K562 (cell line): ENCODE results near the gene RNF167. TPM values are rescaled to one million over a fixed set of nuclear protein-coding genes. Genes with fewer than 3 reads are reported as not detected.

Source experiments
- ATAC-seq: fragments of 200-7000 bp; cut with Tn5 transposase; 3 replicates; pipeline ENCODE4 v1.9.1; 2020; ENCODE audit warnings: moderate library complexity
- BruUV-seq: library from RNA; stranded (reverse); fragments of 400-500 nt; replicated peaks from 2 replicates; lab custom pipeline; 2021; lab: Mats Ljungman, UMichigan
- CTCF ChIA-PET: fragments of 300-600 bp; formaldehyde crosslinking; extraction: SDS; loops from one replicate; lab custom pipeline; 2021; ENCODE audit warnings: low intra/inter-chr PET ratio; lab: Yijun Ruan, JAX
- POLR2A ChIA-PET: fragments of 300-600, 350-650 bp; sonication (Branson Sonifier 250); formaldehyde crosslinking; extraction: SDS; loops from one replicate; lab custom pipeline; 2021; ENCODE audit warnings: antibody characterized with exemption, inconsistent platforms; lab: Yijun Ruan, JAX
- DNase-seq, 4 experiments: peaks; one replicate each; pipeline versions ENCODE4 v3.0.0 to v3.0.0-alpha.2; 2011 to 2018; ENCODE audit warnings: low spot score in 3 of 4, mixed read lengths in 3 of 4; ENCODE audit errors: extremely low read depth in 1 of 4
- FAIRE-seq: peaks from 2 replicates; lab custom pipeline; 2011; peaks lifted over from hg19 to GRCh38; lab: Jason Lieb, UNC
- H2AFZ ChIP-seq: 2 replicates; pipeline ENCODE4 v1.6.0; 2011; ENCODE audit warnings: low read depth, low read length, control low read depth, inconsistent platforms
- H3K27ac ChIP-seq: fragments of 200-600 bp; 3 replicates; pipeline ENCODE4 v1.8.0; 2011; ENCODE audit warnings: low read depth, mild to moderate bottlenecking, control low read depth, inconsistent platforms, low read length, moderate library complexity, mixed read lengths; ENCODE audit errors: extremely low read depth
- H3K27me3 ChIP-seq, 2 experiments: fragments of 300-600 bp in 1 of 2; 2 replicates in 1 of 2; 3 replicates in 1 of 2; pipeline versions ENCODE4 v1.6.0 to v1.8.0; 2011; ENCODE audit warnings: inconsistent platforms in 2 of 2, low read length in 2 of 2, mild to moderate bottlenecking in 1 of 2, mixed read lengths in 1 of 2, moderate library complexity in 1 of 2; ENCODE audit not compliant: control insufficient read depth in 2 of 2, insufficient read depth in 2 of 2
- H3K36me3 ChIP-seq: fragments of 300-600 bp; 3 replicates; pipeline ENCODE4 v1.8.0; 2011; ENCODE audit warnings: mild to moderate bottlenecking, low read length, inconsistent platforms; ENCODE audit not compliant: control insufficient read depth, insufficient read depth
- H3K4me1 ChIP-seq, 2 experiments: fragments of 200-600 bp in 1 of 2; replicated peaks in 1 of 2; 2 replicates in 1 of 2; 3 replicates in 1 of 2; pipeline versions ENCODE4 v1.5.1 to v1.8.0; 2011; ENCODE audit warnings: inconsistent platforms in 2 of 2, low read length in 2 of 2, mild to moderate bottlenecking in 1 of 2, mixed read lengths in 1 of 2, moderate library complexity in 1 of 2; ENCODE audit not compliant: control insufficient read depth in 2 of 2, insufficient read depth in 2 of 2
- H3K4me2 ChIP-seq: 2 replicates; pipeline ENCODE4 v1.6.1; 2011; ENCODE audit warnings: low read length, control low read depth, inconsistent platforms, mixed read lengths; ENCODE audit not compliant: insufficient read depth
- H3K4me3 ChIP-seq: fragments of 200-600 bp; sonication (generic), shearing (Covaris generic); 2 replicates; pipeline ENCODE4 v1.5.1; 2016; ENCODE audit warnings: control low read depth, inconsistent platforms
- H3K79me2 ChIP-seq: fragments of 200-600 bp; 3 replicates; pipeline ENCODE4 v1.8.0; 2011; ENCODE audit warnings: low read length, inconsistent platforms; ENCODE audit not compliant: control insufficient read depth, insufficient read depth
- H3K9ac ChIP-seq, 2 experiments: 2 replicates each; pipeline versions ENCODE4 v1.6.0 to v1.6.1; 2011; ENCODE audit warnings: low read depth in 2 of 2, low read length in 2 of 2, control low read depth in 1 of 2, inconsistent platforms in 1 of 2, mild to moderate bottlenecking in 1 of 2, mixed read lengths in 1 of 2; ENCODE audit not compliant: insufficient read depth in 1 of 2
- H3K9me1 ChIP-seq: one replicate; pipeline ENCODE4 v1.6.0; 2011; ENCODE audit warnings: inconsistent platforms, mild to moderate bottlenecking, low read length, moderate library complexity; ENCODE audit not compliant: control insufficient read depth, insufficient read depth
- H3K9me3 ChIP-seq: replicated peaks from 2 replicates; pipeline ENCODE4 v1.5.1; 2011; ENCODE audit warnings: low read depth, low read length, inconsistent platforms; ENCODE audit not compliant: control insufficient read depth, insufficient read depth
- H4K20me1 ChIP-seq: replicated peaks from 2 replicates; pipeline ENCODE4 v1.6.1; 2011; ENCODE audit warnings: low read length, inconsistent platforms, mixed read lengths; ENCODE audit not compliant: control insufficient read depth, insufficient read depth
- EWSR1 ChIP-seq: fragments of 450-650 bp; IDR thresholded peaks from 2 replicates; pipeline ENCODE4 v1.6.1; 2018; ENCODE audit warnings: borderline replicate concordance, mild to moderate bottlenecking, low read depth, moderate library complexity; ENCODE audit not compliant: partially characterized antibody
- GABPA ChIP-seq: fragments of 200-800 bp; sonication (Bioruptor generic); conservative IDR thresholded peaks from 2 replicates; pipeline ENCODE4 v1.6.1; 2016; ENCODE audit warnings: low read depth, missing genetic modification characterization, missing compliant biosample characterization
- GATA2 ChIP-seq: sonication (generic); formaldehyde crosslinking; IDR thresholded peaks from 2 replicates; pipeline ENCODE4 v1.4.0; 2020; ENCODE audit warnings: mild to moderate bottlenecking, missing genetic modification reagents
- HDAC3 ChIP-seq: fragments of 450-650 bp; IDR thresholded peaks from 2 replicates; pipeline ENCODE4 v1.6.1; 2018; ENCODE audit warnings: borderline replicate concordance, mild to moderate bottlenecking, moderate library complexity; ENCODE audit not compliant: partially characterized antibody
- KAT8 ChIP-seq: fragments of 450-650 bp; IDR thresholded peaks from 2 replicates; pipeline ENCODE4 v1.6.1; 2016; ENCODE audit warnings: low read depth, mild to moderate bottlenecking
- KDM5B ChIP-seq: fragments of 200-600 bp; sonication (generic); IDR thresholded peaks from 2 replicates; pipeline ENCODE4 v1.6.1; 2012; ENCODE audit warnings: low read depth, mild to moderate bottlenecking, moderate library complexity, low read length, control low read depth, inconsistent platforms; ENCODE audit not compliant: insufficient replicate concordance
- MEF2D ChIP-seq: conservative IDR thresholded peaks from 2 replicates; pipeline ENCODE4 v1.6.1; 2016; ENCODE audit warnings: low read depth, missing genetic modification characterization, missing compliant biosample characterization
- PTBP1 ChIP-seq: fragments of 200-400 bp; formaldehyde crosslinking; IDR thresholded peaks from 2 replicates; pipeline ENCODE4 v1.6.1; 2017; ENCODE audit warnings: low read depth, low read length
- RAD21 ChIP-seq, 2 experiments: fragments of 250-450 bp in 1 of 2; fragments of 450-650 bp in 1 of 2; sonication (Bioruptor Pico) in 1 of 2; formaldehyde crosslinking in 1 of 2; IDR thresholded peaks in 1 of 2; conservative IDR thresholded peaks in 1 of 2; 2 replicates each; pipeline versions ENCODE4 v1.4.0 to v1.8.0; 2020 to 2022; ENCODE audit warnings: mild to moderate bottlenecking in 2 of 2, moderate library complexity in 1 of 2
- RBFOX2 ChIP-seq: fragments of 200-400 bp; formaldehyde crosslinking; IDR thresholded peaks from 2 replicates; pipeline ENCODE4 v1.6.1; 2017; ENCODE audit warnings: low read depth, mild to moderate bottlenecking, low read length, moderate library complexity
- SMARCA4 ChIP-seq: fragments of 450-650 bp; IDR thresholded peaks from 2 replicates; pipeline ENCODE4 v1.6.1; 2016
- ZFP1 ChIP-seq: fragments of 450-650 bp; formaldehyde crosslinking; IDR thresholded peaks from 2 replicates; pipeline ENCODE4 v1.4.0; 2020; ENCODE audit warnings: mild to moderate bottlenecking, mixed read lengths
- ZNF431 ChIP-seq: sonication (generic); formaldehyde crosslinking; IDR thresholded peaks from 2 replicates; pipeline ENCODE4 v1.8.0; 2022; ENCODE audit warnings: mild to moderate bottlenecking, missing genetic modification reagents
- ZNF584 ChIP-seq: fragments of 200-800 bp; sonication (Bioruptor generic); IDR thresholded peaks from 2 replicates; pipeline ENCODE4 v1.6.1; 2016; ENCODE audit warnings: low read depth, mild to moderate bottlenecking, missing genetic modification characterization, missing compliant biosample characterization
- ZNF76 ChIP-seq: fragments of 250-450 bp; sonication (Bioruptor Pico); IDR thresholded peaks from 2 replicates; pipeline ENCODE4 v1.4.0; 2020; ENCODE audit warnings: mild to moderate bottlenecking, moderate library complexity, borderline replicate concordance
- ZNF764 ChIP-seq: fragments of 250-450 bp; sonication (Bioruptor Pico); IDR thresholded peaks from 2 replicates; pipeline ENCODE4 v1.4.0; 2020; ENCODE audit warnings: low read depth, mild to moderate bottlenecking, moderate library complexity
- ZNF780A ChIP-seq: fragments of 250-450 bp; sonication (Bioruptor Pico); IDR thresholded peaks from 2 replicates; pipeline ENCODE4 v1.5.0; 2021; ENCODE audit warnings: mild to moderate bottlenecking
- WGBS: fragments of 100-300 bp; shearing (Covaris generic); methylation state at CpG from one replicate; pipeline ENCODE4 v1.1.6; 2016; ENCODE audit warnings: low coverage, mixed read lengths; ENCODE audit not compliant: insufficient coverage; ENCODE audit errors: missing lambda C conversion rate; 5-methylcytosine and 5-hydroxymethylcytosine counted together
- in situ Hi-C: fragments of 300-500 bp; cut with MboI; formaldehyde crosslinking; loops from 4 replicates; pipeline ENCODE4 v1.15.0; 2018; ENCODE audit warnings: inconsistent platforms, mixed read lengths
- intact Hi-C: fragments of 100-400 bp; cut with micrococcal nuclease; formaldehyde crosslinking; loops from 2 replicates; pipeline ENCODE4 v1.14.2; 2022
- polyA plus RNA-seq, 8 experiments: library from polyadenylated mRNA; depleted of rRNA in 4 of 8; stranded (reverse) in 5 of 8; unstranded in 3 of 8; fragments of >200 nt; fragmentation: Nextera tagmentation in 2 of 8; fragmentation: Illumina TruSeq in 1 of 8; extraction: Ambion mirVana in 2 of 8; extraction: Trizol in 1 of 8; gene quantifications; 2 replicates each; pipeline versions ENCODE4 v1.2.1 to v1.2.3, GENCODE V29; 2011 to 2014; ENCODE audit warnings: inconsistent platforms in 1 of 8, missing spikeins in 1 of 8
- total RNA-seq, 7 experiments: library from RNA; depleted of rRNA in 6 of 7; stranded (reverse); fragments of >200 nt in 6 of 7; fragmentation: Illumina TruSeq in 2 of 7; extraction: Trizol in 2 of 7; gene quantifications; 2 replicates each; pipeline versions ENCODE4 v1.2.1 to v1.2.3, GENCODE V29; 2011 to 2021; ENCODE audit warnings: low replicate concordance in 1 of 7
- TF ChIP-seq, protein P1 (sequence below): fragments of 250-450 bp; sonication (Bioruptor Pico); IDR thresholded peaks from 2 replicates; pipeline ENCODE4 v1.4.0; 2020
- TF ChIP-seq, protein P2 (sequence below), 2 experiments: IDR thresholded peaks; 2 replicates each; pipeline ENCODE4 v1.6.1; 2011; ENCODE audit warnings: borderline replicate concordance in 1 of 2, control low read depth in 1 of 2, low read depth in 1 of 2, low read length in 1 of 2, mild to moderate bottlenecking in 1 of 2, mixed read lengths in 1 of 2, moderate library complexity in 1 of 2; ENCODE audit not compliant: insufficient read depth in 1 of 2, insufficient read length in 1 of 2, poor library complexity in 1 of 2, severe bottlenecking in 1 of 2; ENCODE audit errors: extremely low read depth in 1 of 2

RNF167 gene
- total and polyA plus RNA-seq, 9 of the 15 experiments (the other 6 are each of a cell fraction or from before 2014, with no cell fraction given): 16.5 to 143 (median 45.5) TPM

DNA sequence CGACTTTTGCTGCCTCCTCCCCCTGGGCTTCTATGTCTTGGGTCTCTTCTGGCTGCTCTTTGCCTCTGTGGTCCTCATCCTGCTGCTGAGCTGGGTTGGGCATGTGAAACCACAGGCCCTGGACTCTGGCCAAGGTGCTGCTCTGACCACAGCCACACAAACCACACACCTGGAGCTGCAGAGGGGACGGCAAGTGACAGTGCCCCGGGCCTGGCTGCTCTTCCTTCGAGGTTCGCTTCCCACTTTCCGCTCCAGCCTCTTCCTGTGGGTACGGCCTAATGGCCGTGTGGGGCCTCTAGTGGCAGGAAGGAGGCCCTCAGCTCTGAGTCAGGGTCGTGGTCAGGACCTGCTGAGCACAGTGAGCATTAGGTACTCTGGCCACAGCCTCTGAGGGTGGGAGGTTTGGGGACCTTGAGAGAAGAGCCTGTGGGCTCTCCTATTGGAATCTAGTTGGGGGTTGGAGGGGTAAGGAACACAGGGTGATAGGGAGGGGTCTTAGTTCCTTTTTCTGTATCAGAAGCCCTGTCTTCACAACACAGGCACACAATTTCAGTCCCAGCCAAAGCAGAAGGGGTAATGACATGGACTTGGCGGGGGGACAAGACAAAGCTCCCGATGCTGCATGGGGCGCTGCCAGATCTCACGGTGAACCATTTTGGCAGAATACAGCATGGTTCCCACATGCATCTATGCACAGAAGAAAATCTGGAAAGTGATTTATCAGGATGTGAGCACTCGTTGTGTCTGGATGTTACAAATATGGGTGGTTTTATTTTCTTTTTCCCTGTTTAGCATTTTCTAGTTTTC, 5.7 kb upstream of the RNF167 start:
- peak; percentile 28 to 55 (median 35) for DNase-seq
- H3K4me2 ChIP-seq: peak overlapping the region; percentile 18; the same call in 1 of the 2 replicates
- no peaks in the 10 kb centered on the region for H3K27me3 ChIP-seq
- H3K79me2 ChIP-seq: peaks cover 16% of the 10 kb centered on the region
- no peak overlapping the region for H3K27ac ChIP-seq
- H3K9me3 ChIP-seq: no peaks in the 10 kb centered on the region
- no peaks in the 10 kb centered on the region for H4K20me1 ChIP-seq
- in situ Hi-C loops (no loop called here), intact Hi-C loops (no loop called here)
- H3K9me1 ChIP-seq: no peaks in the 10 kb centered on the region
- peaks cover 26% of the 10 kb centered on the region for H3K36me3 ChIP-seq
- no peak overlapping the region for H3K4me3 ChIP-seq
- peak; percentile 85 for ATAC-seq
- ChIA-PET CTCF (no interaction called here), POLR2A (interaction anchor here (0.6 to 2.1 kb wide), 6 partner anchors 8 to 33 kb away, joined by 3 to 7 read pairs (median 4); partner anchors contain the start of gene SPAG7)
- FAIRE-seq: peak; percentile 58
- H3K4me1 ChIP-seq: peaks cover 10 to 29% of the 10 kb centered on the region in 2 experiments; a peak in 4 of 5 replicates
- WGBS: 23% methylated on average over 8 of the region's 14 CpGs
- no TSS peak for BruUV-seq
- H3K9ac ChIP-seq: peak overlapping the region in 1 of 2 experiments; percentile 80; a peak in 2 of 4 replicates
- no peak overlapping the region for H2AFZ ChIP-seq
- TF ChIP-seq PTBP1 (no peak), MEF2D (tag) (no peak), RBFOX2 (peak; percentile 54), GABPA (peak; percentile 47; the same call in 1 of the 2 replicates), EWSR1 (no peak), SMARCA4 (no peak), KDM5B (no peak), RAD21 (CRISPR knock-in tag; conservative IDR thresholded peaks at IDR 0.05 in 1 of 2, IDR thresholded peaks at IDR 0.05 in 1 of 2) (peak in 1 of 2 experiments; percentile 37; a peak in 2 of 4 replicates), ZFP1 (CRISPR knock-in tag) (no peak), ZNF431 (CRISPR knock-in tag) (no peak), ZNF584 (CRISPR knock-in tag) (no peak), ZNF780A (CRISPR knock-in tag) (no peak), KAT8 (no peak), ZNF76 (CRISPR knock-in tag) (no peak), GATA2 (CRISPR knock-in tag) (no peak), HDAC3 (no peak), ZNF764 (CRISPR knock-in tag) (no peak)
- TF ChIP-seq, protein P1, sequence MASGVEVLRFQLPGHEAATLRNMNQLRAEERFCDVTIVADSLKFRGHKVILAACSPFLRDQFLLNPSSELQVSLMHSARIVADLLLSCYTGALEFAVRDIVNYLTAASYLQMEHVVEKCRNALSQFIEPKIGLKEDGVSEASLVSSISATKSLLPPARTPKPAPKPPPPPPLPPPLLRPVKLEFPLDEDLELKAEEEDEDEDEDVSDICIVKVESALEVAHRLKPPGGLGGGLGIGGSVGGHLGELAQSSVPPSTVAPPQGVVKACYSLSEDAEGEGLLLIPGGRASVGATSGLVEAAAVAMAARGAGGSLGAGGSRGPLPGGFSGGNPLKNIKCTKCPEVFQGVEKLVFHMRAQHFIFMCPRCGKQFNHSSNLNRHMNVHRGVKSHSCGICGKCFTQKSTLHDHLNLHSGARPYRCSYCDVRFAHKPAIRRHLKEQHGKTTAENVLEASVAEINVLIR (CRISPR knock-in tag): no peak
- TF ChIP-seq, protein P2, sequence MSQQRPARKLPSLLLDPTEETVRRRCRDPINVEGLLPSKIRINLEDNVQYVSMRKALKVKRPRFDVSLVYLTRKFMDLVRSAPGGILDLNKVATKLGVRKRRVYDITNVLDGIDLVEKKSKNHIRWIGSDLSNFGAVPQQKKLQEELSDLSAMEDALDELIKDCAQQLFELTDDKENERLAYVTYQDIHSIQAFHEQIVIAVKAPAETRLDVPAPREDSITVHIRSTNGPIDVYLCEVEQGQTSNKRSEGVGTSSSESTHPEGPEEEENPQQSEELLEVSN (IDR thresholded peaks at IDR 0.05; ENCODE audit: borderline replicate concordance in 1 of 2, extremely low read depth in 1 of 2, insufficient read depth in 1 of 2, insufficient read length in 1 of 2, low read depth in 1 of 2, low read length in 1 of 2, poor library complexity in 1 of 2, severe bottlenecking in 1 of 2): peak in 1 of 2 experiments; percentile 19
